Mesendoderm (in vitro differentiated cells): ENCODE data around the gene EMSY.

Experiments
- DNase-seq: peaks from one replicate; pipeline ENCODE4 v3.0.0; 2013
- H2AK5ac ChIP-seq: 2 replicates; pipeline ENCODE4 v1.6.1; 2013; ENCODE audit warnings: low read length, inconsistent platforms
- H2BK120ac ChIP-seq: 2 replicates; pipeline ENCODE4 v1.6.1; 2013; ENCODE audit warnings: low read depth, mild to moderate bottlenecking, low read length, moderate library complexity, mixed read lengths
- H2BK15ac ChIP-seq: replicated peaks from 2 replicates; pipeline ENCODE4 v1.6.1; 2013; ENCODE audit warnings: low read depth, mild to moderate bottlenecking, moderate library complexity
- H2BK5ac ChIP-seq: 2 replicates; pipeline ENCODE4 v1.6.1; 2013; ENCODE audit warnings: low read length, inconsistent platforms
- H3K18ac ChIP-seq: 2 replicates; pipeline ENCODE4 v1.6.1; 2013; ENCODE audit warnings: mild to moderate bottlenecking, low read length, mixed read lengths
- H3K23ac ChIP-seq: one replicate; pipeline ENCODE4 v1.6.1; 2013; ENCODE audit warnings: low read length
- H3K27ac ChIP-seq: 2 replicates; pipeline ENCODE4 v1.5.1; 2013; ENCODE audit warnings: low read depth, mild to moderate bottlenecking, inconsistent platforms, low read length, moderate library complexity
- H3K27me3 ChIP-seq: 2 replicates; pipeline ENCODE4 v1.6.1; 2013; ENCODE audit warnings: low read length, control low read depth, mild to moderate bottlenecking, inconsistent platforms; ENCODE audit not compliant: insufficient read depth, poor library complexity
- H3K36me3 ChIP-seq: 2 replicates; pipeline ENCODE4 v1.6.1; 2013; ENCODE audit warnings: low read length, inconsistent platforms; ENCODE audit not compliant: control insufficient read depth, insufficient read depth
- H3K4ac ChIP-seq: one replicate; pipeline ENCODE4 v1.6.1; 2013; ENCODE audit warnings: low read depth, mild to moderate bottlenecking, low read length, moderate library complexity
- H3K4me1 ChIP-seq: 2 replicates; pipeline ENCODE4 v1.6.1; 2013; ENCODE audit warnings: low read depth, low read length, inconsistent platforms; ENCODE audit not compliant: control insufficient read depth
- H3K4me2 ChIP-seq: 2 replicates; pipeline ENCODE4 v1.6.1; 2013; ENCODE audit warnings: low read length
- H3K4me3 ChIP-seq: 2 replicates; pipeline ENCODE4 v1.5.1; 2013; ENCODE audit warnings: mild to moderate bottlenecking, low read length
- H3K56ac ChIP-seq: one replicate; pipeline ENCODE4 v1.6.1; 2013; ENCODE audit warnings: low read length
- H3K79me1 ChIP-seq: 2 replicates; pipeline ENCODE4 v1.6.1; 2013; ENCODE audit warnings: low read length, inconsistent platforms
- H3K79me2 ChIP-seq: 2 replicates; pipeline ENCODE4 v1.6.1; 2013; ENCODE audit warnings: mild to moderate bottlenecking, low read length; ENCODE audit not compliant: control insufficient read depth, insufficient read depth
- H3K9ac ChIP-seq: 2 replicates; pipeline ENCODE4 v1.6.1; 2013; ENCODE audit warnings: low read length, inconsistent platforms
- H4K5ac ChIP-seq: one replicate; pipeline ENCODE4 v1.6.1; 2013; ENCODE audit warnings: low read length
- H4K8ac ChIP-seq: one replicate; pipeline ENCODE4 v1.6.1; 2013; ENCODE audit warnings: low read depth, mild to moderate bottlenecking, control low read depth, low read length, moderate library complexity
- WGBS: extraction: QIAGEN DNeasy Blood & Tissue Kit; methylation state at CpG from one replicate; pipeline ENCODE4 v1.1.7; 2013; ENCODE audit warnings: low lambda C conversion rate, missing lambda C conversion rate; ENCODE audit not compliant: insufficient coverage; ENCODE audit errors: extremely low coverage; 5-methylcytosine and 5-hydroxymethylcytosine counted together

The EMSY gene

DNA sequence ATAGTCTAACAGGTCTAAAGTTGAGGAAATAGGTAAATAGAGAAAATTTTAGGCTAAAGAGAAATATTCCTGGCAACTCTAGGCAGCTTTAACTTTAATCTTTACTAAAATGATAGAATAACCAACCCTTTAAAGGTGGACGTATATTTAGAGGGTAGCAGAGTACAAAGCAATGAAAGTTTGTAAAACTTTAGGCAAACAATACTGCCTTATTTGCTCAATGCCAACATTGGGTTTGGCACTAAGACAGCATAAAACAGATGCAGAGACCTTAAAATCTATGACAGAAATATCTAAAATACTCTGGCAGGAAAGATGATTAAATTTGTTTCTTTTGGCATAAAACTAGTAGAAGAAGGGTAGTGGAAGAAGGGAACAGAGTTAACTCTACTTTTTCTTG is 70.7 kb downstream of the EMSY start:
- Histone ChIP-seq H3K4ac (no peak overlapping the region), H4K8ac (no peak overlapping the region), H3K4me3 (no peak overlapping the region), H2BK5ac (no peak overlapping the region), H3K79me2 (no peaks in the 10 kb centered on the region), H3K4me1 (peaks cover 1% of the 10 kb centered on the region), H3K18ac (no peak overlapping the region), H3K4me2 (no peak overlapping the region), H3K36me3 (no peaks in the 10 kb centered on the region), H2AK5ac (no peak overlapping the region), H2BK120ac (no peak overlapping the region), H2BK15ac (no peak overlapping the region), H3K56ac (no peak overlapping the region), H3K23ac (no peak overlapping the region), H3K79me1 (no peaks in the 10 kb centered on the region), H3K27ac (no peak overlapping the region), H3K27me3 (no peaks in the 10 kb centered on the region), H3K9ac (no peak overlapping the region), H4K5ac (no peak overlapping the region)
- no peak for DNase-seq
- no CpG with 5 or more reads among the region's 1 CpG for WGBS

DNA sequence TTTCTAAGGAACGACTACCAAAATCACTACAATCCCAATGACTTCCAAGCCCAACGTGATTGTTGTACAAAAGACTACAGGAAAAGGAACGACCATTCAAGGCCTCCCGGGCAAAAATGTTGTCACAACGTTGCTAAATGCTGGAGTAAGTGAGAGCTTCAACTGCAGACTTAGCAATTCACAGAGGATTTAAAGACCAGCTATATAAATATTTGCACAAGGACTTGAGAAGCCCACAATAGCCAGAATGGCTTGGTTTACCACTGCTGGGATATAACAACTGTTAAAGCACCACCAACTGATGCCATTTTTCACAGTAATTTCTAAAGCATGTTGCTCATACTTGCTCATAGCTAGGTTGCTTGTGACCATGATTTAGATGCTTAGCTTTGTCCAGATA is 78.3 kb downstream of the EMSY start:
- no peak overlapping the region for H3K27ac ChIP-seq

DNA sequence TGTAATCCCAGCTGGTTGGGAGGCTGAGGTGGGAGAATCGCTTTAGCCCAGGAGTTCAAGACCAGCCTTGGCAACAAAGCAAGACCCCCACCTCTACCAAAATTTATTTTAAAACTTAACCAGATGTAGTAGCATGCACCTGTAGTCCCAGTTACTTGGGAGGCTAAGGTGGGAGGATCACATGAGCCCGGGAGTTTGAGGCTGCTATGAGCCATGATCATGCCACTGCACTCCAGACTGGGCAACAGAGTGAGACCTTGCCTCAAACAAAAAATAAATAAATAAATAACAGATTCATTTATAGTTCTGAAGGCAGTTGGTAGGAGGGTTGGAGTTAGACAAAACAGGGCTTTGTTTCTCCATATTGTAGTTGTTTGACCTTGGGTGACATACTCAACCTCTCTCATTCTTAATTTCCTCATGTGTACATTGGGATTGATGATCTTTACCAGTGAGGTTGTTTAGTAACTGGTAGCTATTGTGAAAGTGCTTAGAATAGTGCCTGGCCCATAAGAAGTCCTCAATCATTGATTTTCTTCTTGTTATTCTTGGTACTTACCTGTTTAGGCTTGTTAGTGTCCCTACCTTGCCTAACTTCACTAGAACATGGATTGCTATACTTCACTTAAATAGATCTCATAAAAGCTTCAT is 79.1 kb downstream of the EMSY start:
- H3K4me2 ChIP-seq, result no peak overlapping the region
- H3K79me1 ChIP-seq, result no peaks in the 10 kb centered on the region
- H2BK15ac ChIP-seq, result no peak overlapping the region
- H2AK5ac ChIP-seq, result no peak overlapping the region
- no peaks in the 10 kb centered on the region for H3K36me3 ChIP-seq
- H4K5ac ChIP-seq, result no peak overlapping the region
- WGBS, result no CpG with 5 or more reads among the region's 2 CpGs
- no peak overlapping the region for H2BK5ac ChIP-seq
- DNase-seq, result no peak
- H3K4me3 ChIP-seq, result no peak overlapping the region
- H3K18ac ChIP-seq, result no peak overlapping the region
- no peaks in the 10 kb centered on the region for H3K27me3 ChIP-seq
- H2BK120ac ChIP-seq, result no peak overlapping the region
- H3K4ac ChIP-seq, result no peak overlapping the region
- no peak overlapping the region for H3K23ac ChIP-seq
- H4K8ac ChIP-seq, result no peak overlapping the region
- H3K27ac ChIP-seq, result no peak overlapping the region
- H3K56ac ChIP-seq, result no peak overlapping the region
- H3K4me1 ChIP-seq, result no peaks in the 10 kb centered on the region
- no peak overlapping the region for H3K9ac ChIP-seq
- H3K79me2 ChIP-seq, result no peaks in the 10 kb centered on the region

More for the DNA sequence above, 78.3 kb downstream of the EMSY start:
- H3K56ac ChIP-seq, result no peak overlapping the region
- no peak overlapping the region for H4K5ac ChIP-seq
- H2BK5ac ChIP-seq, result no peak overlapping the region
- no peak overlapping the region for H4K8ac ChIP-seq
- DNase-seq, result peak; percentile 4
- no peaks in the 10 kb centered on the region for H3K27me3 ChIP-seq
- no peaks in the 10 kb centered on the region for H3K4me1 ChIP-seq
- H3K18ac ChIP-seq, result no peak overlapping the region
- H3K4ac ChIP-seq, result no peak overlapping the region
- H3K79me2 ChIP-seq, result no peaks in the 10 kb centered on the region
- no peak overlapping the region for H3K4me3 ChIP-seq
- H3K36me3 ChIP-seq, result no peaks in the 10 kb centered on the region
- H2BK15ac ChIP-seq, result no peak overlapping the region
- WGBS, result no CpG with 5 or more reads among the region's 5 CpGs
- H2BK120ac ChIP-seq, result no peak overlapping the region
- no peaks in the 10 kb centered on the region for H3K79me1 ChIP-seq
- H2AK5ac ChIP-seq, result no peak overlapping the region
- no peak overlapping the region for H3K9ac ChIP-seq
- no peak overlapping the region for H3K4me2 ChIP-seq
- H3K23ac ChIP-seq, result no peak overlapping the region

- DNase-seq, result no peak
- WGBS, result no CpG with 5 or more reads among the region's 4 CpGs
- H4K5ac ChIP-seq, result no peak overlapping the region
- no peak overlapping the region for H3K9ac ChIP-seq
- H3K79me2 ChIP-seq, result no peaks in the 10 kb centered on the region
- H2BK15ac ChIP-seq, result no peak overlapping the region
- no peaks in the 10 kb centered on the region for H3K4me1 ChIP-seq
- no peak overlapping the region for H2AK5ac ChIP-seq
- H3K23ac ChIP-seq, result no peak overlapping the region
- H3K27me3 ChIP-seq, result no peaks in the 10 kb centered on the region
- H4K8ac ChIP-seq, result no peak overlapping the region
- H3K4me3 ChIP-seq, result no peak overlapping the region
- no peaks in the 10 kb centered on the region for H3K79me1 ChIP-seq
- no peak overlapping the region for H3K18ac ChIP-seq
- H3K4me2 ChIP-seq, result no peak overlapping the region
- H2BK120ac ChIP-seq, result no peak overlapping the region
- H2BK5ac ChIP-seq, result no peak overlapping the region
- H3K27ac ChIP-seq, result no peak overlapping the region
- H3K36me3 ChIP-seq, result peaks cover 1% of the 10 kb centered on the region
- H3K4ac ChIP-seq, result no peak overlapping the region
- H3K56ac ChIP-seq, result no peak overlapping the region
Measured at GRCh38 chr11:76524461-76524860, 79.6 kb downstream of the EMSY start.

DNA sequence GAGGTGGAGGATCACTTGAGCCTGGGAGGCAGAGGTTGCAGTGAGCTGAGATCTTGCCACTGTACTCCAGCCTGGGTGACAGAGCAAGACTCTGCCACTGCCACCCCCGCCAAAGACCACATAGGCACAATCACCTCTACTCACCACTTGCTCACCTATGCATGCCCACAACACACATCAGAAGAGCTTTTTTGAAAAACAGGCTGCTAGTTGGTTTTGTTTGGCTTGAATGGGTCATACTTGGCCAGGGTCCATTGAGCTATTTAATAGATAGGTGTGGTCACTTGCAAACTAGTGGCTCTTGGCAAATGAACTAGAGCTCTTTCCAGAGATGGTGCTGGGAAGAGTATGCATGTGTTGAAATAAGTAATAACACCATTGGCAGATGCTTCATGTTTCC is 80.1 kb downstream of the EMSY start:
- no peak overlapping the region for H2BK120ac ChIP-seq
- no peaks in the 10 kb centered on the region for H3K4me1 ChIP-seq
- H3K27me3 ChIP-seq, result no peaks in the 10 kb centered on the region
- no peak overlapping the region for H2BK5ac ChIP-seq
- no peak overlapping the region for H4K5ac ChIP-seq
- peaks cover 1% of the 10 kb centered on the region for H3K36me3 ChIP-seq
- H3K23ac ChIP-seq, result no peak overlapping the region
- no peak overlapping the region for H3K56ac ChIP-seq
- no peak overlapping the region for H3K18ac ChIP-seq
- no peaks in the 10 kb centered on the region for H3K79me2 ChIP-seq
- H3K9ac ChIP-seq, result no peak overlapping the region
- H3K27ac ChIP-seq, result no peak overlapping the region
- no peak overlapping the region for H3K4ac ChIP-seq
- DNase-seq, result no peak
- H3K4me2 ChIP-seq, result no peak overlapping the region
- no peak overlapping the region for H2BK15ac ChIP-seq
- no peak overlapping the region for H3K4me3 ChIP-seq
- no CpG with 5 or more reads among the region's 1 CpG for WGBS
- H3K79me1 ChIP-seq, result no peaks in the 10 kb centered on the region
- H2AK5ac ChIP-seq, result no peak overlapping the region
- H4K8ac ChIP-seq, result no peak overlapping the region

GRCh38 chr11:76526878-76527277 is 82.1 kb downstream of the EMSY start:
- Histone ChIP-seq H2BK15ac (no peak overlapping the region), H3K79me1 (no peaks in the 10 kb centered on the region), H3K79me2 (no peaks in the 10 kb centered on the region), H3K4me1 (no peaks in the 10 kb centered on the region), H3K9ac (no peak overlapping the region), H3K4me2 (no peak overlapping the region), H3K4me3 (no peak overlapping the region), H4K5ac (no peak overlapping the region), H3K27me3 (no peaks in the 10 kb centered on the region), H4K8ac (no peak overlapping the region), H3K18ac (no peak overlapping the region), H2BK120ac (no peak overlapping the region), H3K4ac (no peak overlapping the region), H3K36me3 (peaks cover 1% of the 10 kb centered on the region), H2BK5ac (no peak overlapping the region), H3K27ac (no peak overlapping the region), H3K23ac (no peak overlapping the region), H2AK5ac (no peak overlapping the region), H3K56ac (no peak overlapping the region)
- peak; percentile 11 for DNase-seq
- no CpG with 5 or more reads among the region's 2 CpGs for WGBS
